ENCODE measurements around the gene MYH1. TPM values are rescaled to one million over a fixed set of nuclear protein-coding genes. Genes with fewer than 3 reads are reported as not detected.
"Not testable (repeated sequence)": the region's sequence is repeated elsewhere in the genome, so short reads cannot be mapped to it uniquely, and the experiment has no call there.

Gene MYH1
- total and polyA plus RNA-seq, 9 of the 15 experiments (the other 6 are each of a cell fraction or from before 2014, with no cell fraction given): not detected

- peak in 1 of 4 experiments; percentile 1 for DNase-seq (ENCODE audit: extremely low read depth in 1 of 4, low spot score in 3 of 4)
- H4K20me1 ChIP-seq (replicated peaks; ENCODE audit: control insufficient read depth, insufficient read depth, low read length); intact Hi-C loops (cut with micrococcal nuclease); in situ Hi-C loops (cut with MboI); FAIRE-seq; POLR2A ChIA-PET; H3K4me3 ChIP-seq; H3K27me3 ChIP-seq (ENCODE audit: control insufficient read depth in 2 of 2, insufficient read depth in 2 of 2, low read length in 2 of 2); H3K27ac ChIP-seq (ENCODE audit: extremely low read depth, low read depth, low read length); H2AFZ ChIP-seq (ENCODE audit: low read depth, low read length); H3K79me2 ChIP-seq (ENCODE audit: control insufficient read depth, insufficient read depth, low read length); CTCF ChIA-PET (ENCODE audit: low intra/inter-chr PET ratio); H3K4me1 ChIP-seq (replicated peaks in 1 of 2; ENCODE audit: control insufficient read depth in 2 of 2, insufficient read depth in 2 of 2, low read length in 2 of 2); H3K4me2 ChIP-seq (ENCODE audit: insufficient read depth, low read length); ATAC-seq; H3K9ac ChIP-seq (ENCODE audit: insufficient read depth in 1 of 2, low read depth in 2 of 2, low read length in 2 of 2); BruUV-seq (replicated peaks); H3K9me1 ChIP-seq (ENCODE audit: control insufficient read depth, insufficient read depth, low read length); H3K36me3 ChIP-seq (ENCODE audit: control insufficient read depth, insufficient read depth, low read length); H3K9me3 ChIP-seq (replicated peaks; ENCODE audit: control insufficient read depth, insufficient read depth, low read depth, low read length): not testable (repeated sequence)
- WGBS (ENCODE audit: insufficient coverage, low coverage, missing lambda C conversion rate): 7% methylated on average over 4 of the region's 6 CpGs
- TF ChIP-seq TRIM28 (IDR thresholded peaks at IDR 0.05): 0 out of 2 replicates have a peak, but pooled peaks have one; percentile 22
Observed at GRCh38 chr17:10541179-10541578, 22.8 kb upstream of the MYH1 start.

- Histone ChIP-seq H3K27me3 (ENCODE audit: control insufficient read depth in 2 of 2, insufficient read depth in 2 of 2, low read length in 2 of 2) (no peaks in the 10 kb centered on the region), H2AFZ (ENCODE audit: low read depth, low read length) (no peak overlapping the region), H3K4me3 (no peak overlapping the region), H4K20me1 (replicated peaks; ENCODE audit: control insufficient read depth, insufficient read depth, low read length) (no peaks in the 10 kb centered on the region), H3K4me1 (replicated peaks in 1 of 2; ENCODE audit: control insufficient read depth in 2 of 2, insufficient read depth in 2 of 2, low read length in 2 of 2) (no peaks in the 10 kb centered on the region), H3K9ac (ENCODE audit: insufficient read depth in 1 of 2, low read depth in 2 of 2, low read length in 2 of 2) (no peak overlapping the region), H3K4me2 (ENCODE audit: insufficient read depth, low read length) (no peak overlapping the region), H3K9me1 (ENCODE audit: control insufficient read depth, insufficient read depth, low read length) (no peaks in the 10 kb centered on the region), H3K79me2 (ENCODE audit: control insufficient read depth, insufficient read depth, low read length) (no peaks in the 10 kb centered on the region), H3K27ac (ENCODE audit: extremely low read depth, low read depth, low read length) (no peak overlapping the region), H3K36me3 (ENCODE audit: control insufficient read depth, insufficient read depth, low read length) (no peaks in the 10 kb centered on the region), H3K9me3 (replicated peaks; ENCODE audit: control insufficient read depth, insufficient read depth, low read depth, low read length) (no peaks in the 10 kb centered on the region)
- CTCF ChIA-PET (ENCODE audit: low intra/inter-chr PET ratio): no interaction called here
- WGBS (ENCODE audit: insufficient coverage, low coverage, missing lambda C conversion rate): 0% methylated on average over 1 of the region's 1 CpG
- no TSS peak for BruUV-seq (replicated peaks)
- TF ChIP-seq ZNF766 (CRISPR knock-in tag; conservative IDR thresholded peaks at IDR 0.05): no peak
- peak; percentile 18; the same call in 1 of the 2 replicates for TF ChIP-seq C11orf30 (IDR thresholded peaks at IDR 0.05; ENCODE audit: low read depth)
- intact Hi-C loops (cut with micrococcal nuclease): no loop called here
- ATAC-seq (no peak), FAIRE-seq (no peak), DNase-seq (ENCODE audit: extremely low read depth in 1 of 4, low spot score in 3 of 4) (no peak)
- POLR2A ChIA-PET: no interaction called here
- in situ Hi-C loops (cut with MboI): no loop called here
Observed at GRCh38 chr17:10532026-10532425, 13.7 kb upstream of the MYH1 start.
